Measurements from ENCODE around the gene GPR42. TPM values are rescaled to one million over a fixed set of nuclear protein-coding genes. Genes with fewer than 3 reads are reported as not detected.

The GPR42 gene
- total RNA-seq, 2 donors from 2014 or later: not detected

DNA sequence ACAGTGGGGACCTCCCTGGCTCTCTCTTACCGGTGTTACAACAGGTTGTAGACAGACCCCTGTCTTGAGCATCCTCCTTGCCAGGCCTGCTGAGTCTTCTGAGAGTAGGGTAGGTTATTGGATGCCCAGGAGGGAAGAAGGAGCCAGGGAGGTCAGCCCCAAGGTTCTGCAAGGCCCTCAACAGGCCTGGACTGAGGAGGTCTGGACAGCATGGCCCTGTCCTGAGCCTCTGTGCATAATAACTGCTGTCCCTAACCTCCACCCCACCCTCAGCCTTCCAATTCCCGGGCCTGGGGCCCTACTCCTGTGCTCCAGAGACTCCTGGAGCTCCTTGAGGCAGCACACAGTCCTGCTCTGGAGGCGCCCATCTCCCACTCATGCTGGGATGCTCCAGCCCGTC lies 41.5 kb upstream of the GPR42 start:
- no peak overlapping the region for H3K4me3 ChIP-seq
- H3K27ac ChIP-seq: no peak overlapping the region
- TF ChIP-seq, protein P1, sequence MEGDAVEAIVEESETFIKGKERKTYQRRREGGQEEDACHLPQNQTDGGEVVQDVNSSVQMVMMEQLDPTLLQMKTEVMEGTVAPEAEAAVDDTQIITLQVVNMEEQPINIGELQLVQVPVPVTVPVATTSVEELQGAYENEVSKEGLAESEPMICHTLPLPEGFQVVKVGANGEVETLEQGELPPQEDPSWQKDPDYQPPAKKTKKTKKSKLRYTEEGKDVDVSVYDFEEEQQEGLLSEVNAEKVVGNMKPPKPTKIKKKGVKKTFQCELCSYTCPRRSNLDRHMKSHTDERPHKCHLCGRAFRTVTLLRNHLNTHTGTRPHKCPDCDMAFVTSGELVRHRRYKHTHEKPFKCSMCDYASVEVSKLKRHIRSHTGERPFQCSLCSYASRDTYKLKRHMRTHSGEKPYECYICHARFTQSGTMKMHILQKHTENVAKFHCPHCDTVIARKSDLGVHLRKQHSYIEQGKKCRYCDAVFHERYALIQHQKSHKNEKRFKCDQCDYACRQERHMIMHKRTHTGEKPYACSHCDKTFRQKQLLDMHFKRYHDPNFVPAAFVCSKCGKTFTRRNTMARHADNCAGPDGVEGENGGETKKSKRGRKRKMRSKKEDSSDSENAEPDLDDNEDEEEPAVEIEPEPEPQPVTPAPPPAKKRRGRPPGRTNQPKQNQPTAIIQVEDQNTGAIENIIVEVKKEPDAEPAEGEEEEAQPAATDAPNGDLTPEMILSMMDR (IDR thresholded peaks at IDR 0.05): no peak
- H3K36me3 ChIP-seq: no peaks in the 10 kb centered on the region
- no peaks in the 10 kb centered on the region for H3K27me3 ChIP-seq
- no peaks in the 10 kb centered on the region for H3K9me3 ChIP-seq
- H3K4me1 ChIP-seq: no peaks in the 10 kb centered on the region
- no peak for DNase-seq (ENCODE audit: low spot score)

DNA sequence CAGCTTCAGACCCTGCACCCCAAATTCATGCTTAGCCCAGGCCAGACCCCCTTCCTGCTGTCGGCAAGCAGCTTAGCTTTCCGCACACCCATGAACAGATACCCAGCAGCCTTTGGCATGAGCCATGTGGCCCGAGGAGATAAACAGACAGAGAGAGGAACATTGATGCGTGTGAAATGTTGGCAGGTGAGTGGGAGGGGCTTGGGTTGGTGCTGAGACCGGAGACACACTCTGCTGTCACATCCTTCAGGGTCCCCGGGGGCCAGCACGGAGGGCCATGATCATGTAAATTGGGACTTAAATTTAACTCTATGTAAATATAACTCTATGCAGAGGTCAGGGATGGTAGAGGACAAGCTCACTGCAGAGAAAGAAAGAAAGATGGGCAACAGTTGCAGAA lies 40.4 kb upstream of the GPR42 start:
- TF ChIP-seq, protein P1 (IDR thresholded peaks at IDR 0.05): no peak
- Histone ChIP-seq H3K4me3 (no peak overlapping the region), H3K9me3 (no peaks in the 10 kb centered on the region), H3K27me3 (no peaks in the 10 kb centered on the region), H3K27ac (no peak overlapping the region), H3K4me1 (no peaks in the 10 kb centered on the region), H3K36me3 (no peaks in the 10 kb centered on the region)
- no peak for DNase-seq (ENCODE audit: low spot score)

DNA sequence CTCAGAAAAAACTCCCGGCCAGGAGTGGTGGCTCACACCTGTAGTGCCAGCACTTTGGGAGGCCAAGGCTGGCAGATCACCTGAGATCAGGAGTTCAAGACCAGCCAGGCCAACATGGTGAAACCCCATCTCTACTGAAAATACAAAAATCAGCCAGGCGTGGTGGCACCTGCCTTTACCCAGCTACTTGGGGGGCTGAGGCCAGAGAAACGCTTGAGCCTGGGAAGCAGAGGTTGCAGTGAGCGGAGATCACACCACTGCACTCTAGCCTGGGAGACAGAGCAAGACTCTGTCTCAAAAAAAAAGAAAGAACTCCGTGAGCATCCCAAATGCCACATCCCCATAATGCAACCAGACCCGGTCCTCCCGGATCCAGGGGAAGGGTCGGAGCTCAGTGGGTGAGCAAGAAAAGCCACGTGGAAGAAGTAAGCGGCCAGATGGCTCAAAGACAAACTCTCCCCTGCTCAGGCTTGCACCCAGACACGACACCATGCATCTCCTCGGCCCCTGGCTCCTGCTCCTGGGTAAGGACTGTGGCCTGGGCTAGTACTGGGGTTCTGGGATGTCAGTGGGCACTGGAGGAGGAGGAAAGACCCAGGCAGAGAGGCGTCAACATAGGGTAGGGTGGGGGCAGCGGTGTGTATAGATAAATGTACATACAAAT lies 39.2 kb upstream of the GPR42 start:
- DNase-seq (ENCODE audit: low spot score): no peak
- Histone ChIP-seq H3K9me3 (no peaks in the 10 kb centered on the region), H3K4me3 (no peak overlapping the region), H3K36me3 (no peaks in the 10 kb centered on the region), H3K27me3 (no peaks in the 10 kb centered on the region), H3K27ac (no peak overlapping the region), H3K4me1 (no peaks in the 10 kb centered on the region)
- TF ChIP-seq, protein P1 (IDR thresholded peaks at IDR 0.05): no peak

DNA sequence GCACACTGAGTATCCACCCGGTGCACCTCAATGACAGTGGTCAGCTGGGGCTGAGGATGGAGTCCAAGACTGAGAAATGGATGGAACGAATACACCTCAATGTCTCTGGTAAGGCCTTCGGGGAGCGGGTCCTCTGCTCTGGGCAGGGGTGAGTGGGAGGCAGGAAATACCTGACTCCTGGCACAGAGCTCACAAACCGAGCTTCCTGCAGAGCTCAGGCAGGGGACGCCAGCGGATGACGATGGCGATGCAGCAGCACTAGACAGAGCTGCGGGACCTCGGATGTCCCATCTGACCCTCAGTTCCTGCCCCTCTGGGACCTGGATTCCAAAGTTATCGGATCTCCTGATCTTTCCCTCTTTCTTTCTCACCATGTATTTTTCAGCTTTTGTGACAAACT lies 38.1 kb upstream of the GPR42 start:
- H3K4me3 ChIP-seq: no peak overlapping the region
- TF ChIP-seq, protein P1 (IDR thresholded peaks at IDR 0.05): no peak
- no peaks in the 10 kb centered on the region for H3K9me3 ChIP-seq
- H3K27ac ChIP-seq: no peak overlapping the region
- H3K4me1 ChIP-seq: no peaks in the 10 kb centered on the region
- H3K27me3 ChIP-seq: no peaks in the 10 kb centered on the region
- H3K36me3 ChIP-seq: no peaks in the 10 kb centered on the region
- no peak for DNase-seq (ENCODE audit: low spot score)

DNA sequence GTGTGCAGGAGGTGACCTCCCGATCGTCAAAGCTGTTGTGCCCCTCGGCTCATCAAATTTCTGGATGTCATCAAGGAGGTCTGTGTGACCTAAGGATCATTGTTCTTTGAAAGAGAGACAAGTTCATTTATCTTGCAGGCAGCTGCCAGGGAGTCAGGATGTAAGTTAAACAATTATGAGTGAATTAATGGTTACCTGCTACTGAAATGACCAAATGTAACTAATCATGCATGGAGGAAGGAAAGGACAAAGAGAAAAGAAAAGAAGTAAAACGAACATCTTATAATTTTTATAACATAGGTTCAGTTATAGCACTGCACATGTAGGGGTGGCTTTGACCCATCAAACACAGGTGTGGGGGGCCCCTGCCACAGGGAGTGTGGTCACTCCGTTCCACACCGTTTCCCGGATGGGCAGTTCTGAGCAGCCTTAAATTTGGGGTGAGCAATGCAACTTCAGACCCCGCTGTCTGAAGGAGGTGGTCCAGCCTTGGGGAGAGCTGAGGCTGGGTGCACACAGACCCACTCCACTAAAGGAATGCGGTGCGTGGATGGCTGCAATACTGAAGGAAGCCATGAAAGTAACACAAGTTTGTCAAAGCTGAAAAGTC lies 36.6 kb upstream of the GPR42 start:
- Histone ChIP-seq H3K36me3 (no peaks in the 10 kb centered on the region), H3K9me3 (no peaks in the 10 kb centered on the region), H3K27me3 (no peaks in the 10 kb centered on the region), H3K4me1 (no peaks in the 10 kb centered on the region), H3K27ac (no peak overlapping the region), H3K4me3 (no peak overlapping the region)
- TF ChIP-seq, protein P1 (IDR thresholded peaks at IDR 0.05): no peak
- no peak for DNase-seq (ENCODE audit: low spot score)

Measured in right atrium auricular region (tissue), 2 donors.